ENCODE data around the gene CEMIP. TPM values are rescaled to one million over a fixed set of nuclear protein-coding genes. Genes with fewer than 3 reads are reported as not detected.
"Not testable (repeated sequence)": the region's sequence is repeated elsewhere in the genome, so short reads cannot be mapped to it uniquely, and the experiment has no call there.

Gene CEMIP
- total RNA-seq, 2 donors from 2014 or later: 2.2 TPM; not detected in 1

DNA sequence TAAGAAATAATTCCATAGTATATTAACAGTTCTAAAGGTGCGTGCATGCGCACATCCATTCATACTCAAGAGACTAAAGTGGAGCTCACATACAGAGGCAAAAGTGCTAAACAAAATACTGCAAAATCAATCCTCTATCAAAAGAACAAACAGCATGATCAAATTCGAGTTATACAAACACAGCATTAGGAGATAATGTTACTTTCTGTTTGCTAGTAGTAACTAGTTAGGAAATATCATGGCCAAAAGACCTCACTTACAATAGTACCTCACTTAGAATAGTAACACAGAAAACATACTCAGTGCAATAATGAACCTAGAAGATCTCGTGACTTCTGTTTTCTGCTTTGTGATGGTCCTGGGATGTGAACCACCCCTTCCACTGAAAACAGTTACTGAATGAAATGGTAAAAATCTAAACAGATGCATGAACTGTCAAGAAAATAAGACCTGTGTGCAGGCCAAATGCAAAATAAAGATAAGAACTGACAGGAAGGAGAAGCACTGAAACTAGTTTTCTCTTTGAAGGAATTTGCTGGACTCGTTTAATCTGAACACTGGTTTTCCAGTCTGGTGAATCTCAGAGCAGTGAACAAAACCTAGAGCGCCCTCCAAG is 20.9 kb upstream of the CEMIP start:
- peaks cover 11% of the 10 kb centered on the region for H3K36me3 ChIP-seq (ENCODE audit: control insufficient read depth, insufficient read depth, low read length)
- WGBS, 2 experiments (ENCODE audit: insufficient coverage in 1 of 2, insufficient read length in 1 of 2): 90 to 94% methylated on average over 2 to 5 of the region's 6 CpGs
- no peaks in the 10 kb centered on the region for H3K9me3 ChIP-seq (ENCODE audit: control insufficient read depth, low read length)
- H3K27me3 ChIP-seq (ENCODE audit: control insufficient read depth, insufficient read depth, low read length, poor library complexity, severe bottlenecking): no peaks in the 10 kb centered on the region
- Mint-ChIP-seq H3K9me3 (no peaks in the 10 kb centered on the region), H3K4me1 (peaks cover 10% of the 10 kb centered on the region), H3K36me3 (ENCODE audit: low read depth) (no peaks in the 10 kb centered on the region), H3K4me3 (no peak overlapping the region), H3K27me3 (ENCODE audit: insufficient read depth) (no peaks in the 10 kb centered on the region), H3K27ac (no peak overlapping the region)
- no peak overlapping the region for H3K9ac ChIP-seq (ENCODE audit: extremely low read depth, low read length, poor library complexity, severe bottlenecking)
- no peak overlapping the region for H3K27ac ChIP-seq (ENCODE audit: low read depth, low read length)
- H3K4me1 ChIP-seq (ENCODE audit: control insufficient read depth, insufficient read depth, low read length): no peaks in the 10 kb centered on the region
- TF ChIP-seq, protein P1, sequence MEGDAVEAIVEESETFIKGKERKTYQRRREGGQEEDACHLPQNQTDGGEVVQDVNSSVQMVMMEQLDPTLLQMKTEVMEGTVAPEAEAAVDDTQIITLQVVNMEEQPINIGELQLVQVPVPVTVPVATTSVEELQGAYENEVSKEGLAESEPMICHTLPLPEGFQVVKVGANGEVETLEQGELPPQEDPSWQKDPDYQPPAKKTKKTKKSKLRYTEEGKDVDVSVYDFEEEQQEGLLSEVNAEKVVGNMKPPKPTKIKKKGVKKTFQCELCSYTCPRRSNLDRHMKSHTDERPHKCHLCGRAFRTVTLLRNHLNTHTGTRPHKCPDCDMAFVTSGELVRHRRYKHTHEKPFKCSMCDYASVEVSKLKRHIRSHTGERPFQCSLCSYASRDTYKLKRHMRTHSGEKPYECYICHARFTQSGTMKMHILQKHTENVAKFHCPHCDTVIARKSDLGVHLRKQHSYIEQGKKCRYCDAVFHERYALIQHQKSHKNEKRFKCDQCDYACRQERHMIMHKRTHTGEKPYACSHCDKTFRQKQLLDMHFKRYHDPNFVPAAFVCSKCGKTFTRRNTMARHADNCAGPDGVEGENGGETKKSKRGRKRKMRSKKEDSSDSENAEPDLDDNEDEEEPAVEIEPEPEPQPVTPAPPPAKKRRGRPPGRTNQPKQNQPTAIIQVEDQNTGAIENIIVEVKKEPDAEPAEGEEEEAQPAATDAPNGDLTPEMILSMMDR (conservative IDR thresholded peaks at IDR 0.05): no peak
- DNase-seq: no peak
- no peak overlapping the region for H3K4me3 ChIP-seq (ENCODE audit: low read length)

DNA sequence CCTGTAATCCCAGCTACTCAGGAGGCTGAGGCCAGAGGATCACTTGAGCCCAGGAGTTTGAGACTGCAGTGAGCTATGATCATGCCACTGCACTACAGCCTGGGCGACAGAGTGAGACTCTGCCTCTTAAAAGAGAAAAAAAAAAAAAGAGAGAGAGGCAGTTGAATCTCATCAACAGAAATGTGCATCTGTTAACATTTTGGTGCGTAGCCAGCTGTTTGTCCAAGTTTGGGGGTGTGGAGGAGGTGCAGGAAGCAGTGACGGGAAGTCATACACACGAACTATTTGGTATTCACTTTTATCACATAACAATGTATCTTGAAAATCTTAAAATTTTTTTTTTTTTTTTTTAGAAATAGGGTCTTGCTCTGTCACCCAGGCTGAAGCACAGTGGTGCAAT is 18.2 kb upstream of the CEMIP start:
- Histone ChIP-seq H3K4me1 (ENCODE audit: control insufficient read depth, insufficient read depth, low read length) (no peaks in the 10 kb centered on the region), H3K27me3 (ENCODE audit: control insufficient read depth, insufficient read depth, low read length, poor library complexity, severe bottlenecking) (no peaks in the 10 kb centered on the region), H3K9me3 (ENCODE audit: control insufficient read depth, low read length) (no peaks in the 10 kb centered on the region), H3K9ac (ENCODE audit: extremely low read depth, low read length, poor library complexity, severe bottlenecking) (no peak overlapping the region), H3K27ac (ENCODE audit: low read depth, low read length) (no peak overlapping the region), H3K36me3 (ENCODE audit: control insufficient read depth, insufficient read depth, low read length) (no peaks in the 10 kb centered on the region), H3K4me3 (ENCODE audit: low read length) (no peak overlapping the region)
- TF ChIP-seq, protein P1 (conservative IDR thresholded peaks at IDR 0.05): no peak
- no peaks in the 10 kb centered on the region for H3K27me3 Mint-ChIP-seq (ENCODE audit: insufficient read depth)
- no peaks in the 10 kb centered on the region for H3K4me1 Mint-ChIP-seq
- no peaks in the 10 kb centered on the region for H3K9me3 Mint-ChIP-seq
- no peak overlapping the region for H3K4me3 Mint-ChIP-seq
- 96% methylated on average over 2 of the region's 4 CpGs; no CpG with 5 or more reads in 1 of the 2 experiments for WGBS, 2 experiments (ENCODE audit: insufficient coverage in 1 of 2, insufficient read length in 1 of 2)
- no peaks in the 10 kb centered on the region for H3K36me3 Mint-ChIP-seq (ENCODE audit: low read depth)
- H3K27ac Mint-ChIP-seq: no peak overlapping the region
- DNase-seq: no peak

DNA sequence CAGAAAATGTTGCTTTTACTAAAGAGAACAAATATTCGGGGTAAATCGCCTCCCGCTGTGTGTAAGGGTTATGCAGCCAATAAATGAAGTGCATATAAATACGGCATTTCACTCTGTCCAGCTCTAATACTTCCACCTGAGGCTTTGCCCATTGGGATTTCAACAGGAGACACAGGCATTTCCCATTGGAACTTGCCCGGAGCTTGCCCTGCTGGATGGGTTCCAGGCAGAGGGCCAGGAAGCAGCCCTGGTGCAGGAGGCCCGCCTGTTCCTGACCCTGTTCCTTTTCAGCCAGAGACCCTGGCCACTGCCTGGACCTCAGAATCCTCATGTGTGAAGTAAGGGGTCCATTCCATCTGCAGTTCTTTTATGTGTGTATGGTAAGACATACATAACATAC is 17.4 kb upstream of the CEMIP start:
- DNase-seq: no peak
- Histone ChIP-seq H3K27me3 (ENCODE audit: control insufficient read depth, insufficient read depth, low read length, poor library complexity, severe bottlenecking) (no peaks in the 10 kb centered on the region), H3K4me1 (ENCODE audit: control insufficient read depth, insufficient read depth, low read length) (no peaks in the 10 kb centered on the region), H3K36me3 (ENCODE audit: control insufficient read depth, insufficient read depth, low read length) (no peaks in the 10 kb centered on the region), H3K4me3 (ENCODE audit: low read length) (no peak overlapping the region), H3K9me3 (ENCODE audit: control insufficient read depth, low read length) (no peaks in the 10 kb centered on the region), H3K9ac (ENCODE audit: extremely low read depth, low read length, poor library complexity, severe bottlenecking) (no peak overlapping the region), H3K27ac (ENCODE audit: low read depth, low read length) (no peak overlapping the region)
- 97 to 98% methylated on average over 4 to 6 of the region's 6 CpGs for WGBS, 2 experiments (ENCODE audit: insufficient coverage in 1 of 2, insufficient read length in 1 of 2)
- no peaks in the 10 kb centered on the region for H3K36me3 Mint-ChIP-seq (ENCODE audit: low read depth)
- H3K27me3 Mint-ChIP-seq (ENCODE audit: insufficient read depth): no peaks in the 10 kb centered on the region
- H3K27ac Mint-ChIP-seq: no peak overlapping the region
- no peaks in the 10 kb centered on the region for H3K9me3 Mint-ChIP-seq
- H3K4me3 Mint-ChIP-seq: no peak overlapping the region
- TF ChIP-seq, protein P1 (conservative IDR thresholded peaks at IDR 0.05): no peak
- no peaks in the 10 kb centered on the region for H3K4me1 Mint-ChIP-seq

DNA sequence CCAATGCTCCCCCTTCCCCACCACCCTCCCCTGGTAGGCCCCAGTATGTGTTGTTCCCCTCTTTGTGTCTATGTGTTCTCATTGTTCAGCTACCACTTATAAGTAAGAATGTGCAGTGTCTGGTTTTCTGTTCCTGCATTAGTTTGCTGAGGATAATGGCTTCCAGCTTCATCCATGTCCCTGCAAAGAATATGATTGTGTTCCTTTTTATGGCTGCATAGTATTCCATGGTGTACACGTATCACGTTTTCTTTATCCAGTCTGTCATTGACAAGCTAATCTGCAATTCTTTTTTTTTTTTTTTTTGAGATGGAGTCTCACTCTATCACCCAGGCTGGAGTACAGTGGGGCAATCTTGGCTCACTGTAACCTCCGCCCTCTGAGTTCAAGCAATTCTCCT is 15.9 kb upstream of the CEMIP start:
- not testable (repeated sequence) for H3K4me1 Mint-ChIP-seq; H3K27ac Mint-ChIP-seq; H3K4me1 ChIP-seq (ENCODE audit: control insufficient read depth, insufficient read depth, low read length); H3K27ac ChIP-seq (ENCODE audit: low read depth, low read length); DNase-seq; H3K27me3 ChIP-seq (ENCODE audit: control insufficient read depth, insufficient read depth, low read length, poor library complexity, severe bottlenecking); H3K36me3 Mint-ChIP-seq (ENCODE audit: low read depth); H3K9me3 ChIP-seq (ENCODE audit: control insufficient read depth, low read length); H3K9ac ChIP-seq (ENCODE audit: extremely low read depth, low read length, poor library complexity, severe bottlenecking); H3K4me3 ChIP-seq (ENCODE audit: low read length); H3K36me3 ChIP-seq (ENCODE audit: control insufficient read depth, insufficient read depth, low read length); H3K9me3 Mint-ChIP-seq; H3K27me3 Mint-ChIP-seq (ENCODE audit: insufficient read depth); H3K4me3 Mint-ChIP-seq
- 95% methylated on average over 3 of the region's 3 CpGs; no CpG with 5 or more reads in 1 of the 2 experiments for WGBS, 2 experiments (ENCODE audit: insufficient coverage in 1 of 2, insufficient read length in 1 of 2)
